ENCODE results near the gene PTPRD.

Gene PTPRD
- total RNA-seq = 0 to 0.36 (median 0.09) reads per million in 4 experiments

DNA sequence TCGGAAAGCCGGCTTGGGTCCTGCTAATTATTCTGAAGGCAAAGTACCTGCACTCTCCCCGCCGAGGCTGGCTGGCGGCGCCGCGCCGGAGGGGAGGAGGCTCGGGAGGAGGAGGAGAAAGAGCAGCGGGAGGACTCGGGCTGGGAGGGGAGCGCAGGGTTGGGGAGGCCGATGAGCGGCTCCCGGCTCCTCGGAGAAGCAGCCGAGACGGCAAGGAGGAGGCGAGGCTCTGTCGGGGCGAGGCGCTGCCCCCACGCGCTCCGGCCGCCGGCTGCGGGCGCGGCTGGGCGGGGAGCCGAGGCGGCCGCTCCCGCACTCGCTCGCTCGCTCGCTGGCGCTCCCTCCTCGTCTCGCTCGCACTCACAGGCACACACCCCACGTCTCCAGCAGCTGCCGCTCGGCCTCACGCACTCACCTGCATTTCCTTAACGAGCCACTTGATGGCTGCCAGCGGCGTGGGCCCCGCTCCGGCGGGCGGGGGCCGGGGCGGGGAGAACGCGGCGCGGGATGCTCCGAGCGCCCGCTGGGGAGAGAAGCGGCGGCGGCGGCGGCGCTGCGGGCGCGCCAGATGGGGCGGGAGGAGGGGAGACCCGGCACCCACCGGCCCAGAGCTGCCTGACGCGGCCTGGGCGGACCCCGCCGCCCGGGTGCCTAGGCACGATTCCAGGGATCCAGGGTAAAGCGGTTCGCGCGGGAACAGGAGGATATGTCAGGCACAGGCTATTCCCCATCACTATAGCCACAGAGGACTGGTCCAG, at the start of gene PTPRD:
TSS of gene PTPRD (minus strand) at position 362 of the 758 bp plus-strand sequence.
- no peak for DNase-seq

DNA sequence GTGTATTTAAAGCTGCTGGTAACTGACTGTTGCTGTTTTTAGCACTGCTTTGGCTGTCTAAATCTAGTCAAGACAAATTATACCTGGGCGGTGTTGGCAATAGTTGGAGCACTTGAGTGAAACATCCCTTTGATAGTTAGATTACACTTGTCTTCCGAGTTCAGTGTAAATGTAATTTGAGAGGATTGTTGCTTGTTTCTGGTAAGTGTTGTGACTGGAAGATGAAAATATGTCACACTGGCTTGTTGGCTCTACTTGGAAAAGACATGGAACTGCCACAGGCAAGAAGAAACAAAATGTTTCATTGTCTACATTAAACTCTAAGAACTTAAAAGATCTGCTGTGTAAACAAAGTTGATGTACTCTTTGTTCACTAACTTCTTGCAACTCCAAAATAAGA, 49.2 kb upstream of the PTPRD start:
- DNase-seq = no peak

DNA sequence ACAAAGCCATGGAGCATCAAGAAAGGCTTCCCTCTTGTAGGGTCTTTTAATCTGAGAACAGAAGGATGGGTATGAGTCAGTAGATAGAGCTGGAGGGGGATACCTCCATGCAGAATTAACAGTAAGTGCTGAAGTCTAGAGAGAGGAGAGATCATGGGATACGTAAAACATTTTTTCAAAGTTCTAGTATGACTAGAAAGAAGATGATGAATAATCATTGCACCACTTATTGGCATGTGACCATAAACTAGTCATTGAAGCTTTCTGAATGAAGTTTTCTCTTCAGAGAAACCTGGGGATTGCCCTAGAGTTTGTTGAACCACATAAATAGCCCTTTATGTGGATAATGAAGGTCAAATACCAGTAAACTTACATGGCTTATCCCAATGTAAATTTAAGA, 48.6 kb upstream of the PTPRD start:
- DNase-seq = no peak

DNA sequence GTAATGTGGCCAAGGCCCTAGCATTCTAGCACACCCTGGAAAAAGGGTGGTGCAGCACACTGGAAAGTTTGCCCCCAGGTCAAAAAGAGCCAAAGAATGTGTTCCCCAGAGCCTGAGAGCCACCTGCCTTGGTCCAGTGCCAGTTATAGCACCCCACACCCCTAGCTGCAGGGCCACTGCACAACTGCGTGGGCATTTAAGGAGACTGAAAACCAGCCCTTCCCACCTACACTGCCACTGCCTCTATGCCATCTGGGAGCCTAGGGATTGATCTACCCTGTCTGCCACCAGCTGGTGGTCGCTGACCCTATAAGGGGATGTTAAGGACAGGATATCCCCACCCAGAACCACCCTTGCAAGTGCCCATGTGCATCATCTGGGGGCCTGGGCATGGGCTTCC, 38.2 kb upstream of the PTPRD start:
- DNase-seq = no peak

DNA sequence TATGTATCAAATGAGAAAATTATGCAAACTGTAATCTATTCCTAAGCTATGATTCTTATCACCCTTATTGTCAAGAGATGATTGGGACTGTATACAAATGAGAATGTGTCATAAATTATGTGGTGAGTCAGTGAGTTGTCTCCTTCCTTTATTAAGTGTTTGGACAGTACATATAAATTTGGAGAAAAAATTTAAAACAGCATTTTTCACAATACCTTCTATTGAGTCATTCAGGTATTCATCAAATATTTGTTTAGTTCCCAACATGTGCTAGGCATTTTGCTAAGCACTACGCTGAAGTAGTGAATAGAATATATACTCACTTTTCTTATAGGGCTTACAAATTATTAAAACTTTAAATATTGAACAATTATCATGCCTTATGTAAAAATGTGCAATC, 36.3 kb upstream of the PTPRD start:
- DNase-seq = no peak

DNA sequence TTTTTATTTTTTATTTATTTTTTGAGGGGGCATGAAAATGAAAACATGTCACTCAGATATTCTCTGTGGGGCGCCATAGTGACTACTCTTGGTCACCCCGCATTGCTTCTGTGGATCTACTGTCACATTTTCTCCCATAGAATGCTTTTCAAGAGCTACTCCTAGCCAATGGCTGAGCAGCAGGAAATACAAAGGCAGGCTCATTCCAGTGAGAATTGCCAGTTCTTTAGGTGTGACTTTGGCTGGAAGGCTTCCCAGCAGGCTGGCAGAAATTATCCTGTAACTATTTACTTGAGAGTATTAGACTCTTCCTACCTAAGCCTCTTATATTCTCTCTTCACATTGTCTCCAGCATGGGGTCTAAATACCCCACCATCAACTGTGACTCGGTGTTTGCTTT, 21.0 kb upstream of the PTPRD start:
- no peak for DNase-seq

DNA sequence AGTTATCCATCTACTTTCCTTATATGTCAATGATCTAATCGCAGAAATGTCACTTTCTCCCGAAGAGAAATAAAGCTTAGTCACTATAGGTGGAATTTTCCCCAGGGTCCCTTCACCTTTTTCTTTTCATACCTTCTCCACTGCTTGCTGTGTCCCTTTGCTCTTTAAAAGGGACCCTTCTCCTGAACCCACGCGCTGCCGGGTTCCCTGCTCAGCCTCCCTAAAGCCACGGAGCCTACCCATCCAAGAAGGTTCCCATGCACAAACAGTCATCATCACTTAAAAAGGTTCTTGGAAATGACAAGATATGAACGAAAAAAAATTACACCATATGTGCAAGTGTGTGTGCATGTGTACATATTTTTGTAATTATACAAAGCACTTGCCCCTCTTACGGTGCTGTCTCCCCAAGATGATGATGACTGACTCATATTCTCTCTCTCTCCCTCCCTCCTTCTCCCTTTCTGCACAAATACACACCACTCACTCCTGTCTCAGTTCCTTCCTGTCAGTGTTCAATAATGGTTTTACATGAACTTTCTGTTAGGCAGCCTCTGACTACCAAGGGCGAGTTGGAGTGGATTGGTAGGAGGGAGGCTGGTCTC, 1.5 kb upstream of the PTPRD start:
- no peak for DNase-seq

DNA sequence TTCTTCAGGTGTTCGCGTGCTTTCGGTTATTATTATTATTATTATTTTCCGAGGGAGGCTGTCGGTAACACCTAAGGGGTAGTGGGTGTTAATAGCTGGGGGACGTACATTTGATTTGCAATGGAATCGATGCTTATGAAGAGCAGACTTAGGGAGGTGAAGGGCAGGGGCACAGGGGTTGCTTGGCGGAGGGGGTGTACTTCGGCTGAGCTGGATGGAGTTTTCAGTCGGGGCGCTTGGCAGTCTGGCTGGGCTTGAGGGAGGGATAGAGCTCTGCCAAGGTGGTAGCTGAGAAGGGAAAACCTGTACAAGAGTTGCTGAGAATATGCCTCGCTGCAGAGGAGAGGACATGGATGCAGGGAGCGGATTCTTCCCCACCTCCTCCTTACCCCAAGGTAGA, 617 bp upstream of the PTPRD start:
- DNase-seq = no peak

DNA sequence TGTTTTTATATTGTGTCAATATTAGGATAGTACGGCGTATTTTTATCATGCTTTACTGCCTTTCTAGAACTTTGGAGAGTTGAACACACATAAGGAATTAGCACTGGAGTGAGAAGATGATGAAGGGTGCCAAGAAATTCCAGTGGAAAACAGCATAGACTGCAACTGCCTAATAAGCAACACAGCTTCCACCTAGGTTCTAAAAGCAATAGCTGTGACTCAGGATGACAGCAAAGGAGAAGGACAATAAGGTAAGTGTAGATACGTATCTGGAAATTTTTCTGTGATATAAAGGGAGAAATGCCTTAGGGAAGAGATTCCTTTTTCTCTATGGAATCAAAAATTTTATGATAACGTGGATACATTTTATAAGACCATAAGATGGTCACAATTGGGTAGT, 7.4 kb downstream of the PTPRD start:
- DNase-seq = no peak

DNA sequence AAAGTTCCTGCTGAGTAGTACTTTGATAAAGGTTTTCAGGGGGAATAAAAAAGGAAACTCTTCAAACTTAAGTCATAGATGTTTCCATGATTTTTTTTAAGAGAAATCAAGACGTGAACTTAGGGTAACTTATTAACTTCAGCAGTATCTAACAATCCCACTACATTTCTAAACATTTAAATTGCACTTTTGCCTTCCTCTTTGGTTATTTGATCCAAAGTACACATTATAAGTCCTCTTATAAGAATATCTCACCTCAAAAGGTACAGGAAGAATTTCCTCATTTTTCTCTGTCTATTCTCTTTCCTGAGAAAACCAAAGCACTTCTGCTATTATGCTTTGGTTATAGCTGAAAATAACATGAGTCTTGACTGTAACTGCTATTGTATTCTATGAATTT, 7.9 kb downstream of the PTPRD start:
- DNase-seq = no peak

DNA sequence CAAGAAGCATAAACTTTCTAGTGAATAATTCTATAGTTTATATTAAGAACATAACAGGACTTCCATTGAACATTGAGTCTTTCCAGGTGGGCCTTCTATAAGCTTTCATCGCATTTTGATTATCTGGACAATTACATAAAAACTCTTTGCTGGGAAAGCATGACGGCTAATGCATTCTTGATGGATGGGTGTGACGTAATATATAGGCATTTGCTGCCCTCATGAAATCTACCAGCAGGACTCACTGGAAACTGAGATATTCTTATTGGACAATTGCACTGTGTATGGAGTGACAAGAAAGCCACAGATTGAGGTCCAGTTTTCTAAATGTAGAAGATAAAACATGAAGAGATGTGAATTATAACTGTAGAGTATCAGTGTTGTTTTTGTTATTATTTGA, 15.0 kb downstream of the PTPRD start:
- no peak for DNase-seq

DNA sequence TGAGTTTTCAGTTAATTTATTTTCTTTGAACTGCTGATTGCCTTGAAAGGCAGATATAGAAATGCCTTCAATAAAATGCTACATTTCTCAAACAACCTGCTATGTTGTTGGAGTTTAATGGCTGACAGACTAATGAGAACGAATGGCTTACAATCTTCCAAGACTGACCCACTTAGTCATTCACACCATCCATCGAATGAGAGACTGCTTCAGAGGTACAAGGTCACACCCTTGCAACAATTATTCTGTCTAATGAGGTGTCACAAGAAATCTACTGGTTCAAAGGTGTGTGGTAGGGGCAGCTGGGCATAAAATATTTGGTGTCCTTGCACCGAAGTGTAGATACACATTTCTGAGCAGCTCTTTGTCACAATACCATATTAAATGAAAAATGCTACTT, 18.3 kb downstream of the PTPRD start:
- DNase-seq = no peak

DNA sequence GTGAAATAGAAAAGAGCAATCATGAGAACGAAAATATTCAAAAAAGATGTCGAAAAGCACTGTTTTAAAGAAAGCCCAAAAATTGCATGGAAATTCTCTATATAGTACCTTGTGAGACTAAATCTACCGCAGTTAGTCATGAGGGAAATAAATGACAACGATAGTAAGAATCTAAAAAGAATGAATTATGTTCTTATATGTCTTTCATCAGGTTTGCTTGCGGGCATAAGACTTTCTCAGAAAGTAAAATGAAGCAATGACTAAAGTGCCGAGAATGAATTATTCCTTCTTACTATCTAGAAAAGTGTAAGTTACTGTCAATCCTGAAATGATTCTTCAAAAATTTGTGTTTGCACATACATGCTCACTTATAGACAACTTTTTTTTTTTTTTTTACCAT, 26.4 kb downstream of the PTPRD start:
- no peak for DNase-seq

DNA sequence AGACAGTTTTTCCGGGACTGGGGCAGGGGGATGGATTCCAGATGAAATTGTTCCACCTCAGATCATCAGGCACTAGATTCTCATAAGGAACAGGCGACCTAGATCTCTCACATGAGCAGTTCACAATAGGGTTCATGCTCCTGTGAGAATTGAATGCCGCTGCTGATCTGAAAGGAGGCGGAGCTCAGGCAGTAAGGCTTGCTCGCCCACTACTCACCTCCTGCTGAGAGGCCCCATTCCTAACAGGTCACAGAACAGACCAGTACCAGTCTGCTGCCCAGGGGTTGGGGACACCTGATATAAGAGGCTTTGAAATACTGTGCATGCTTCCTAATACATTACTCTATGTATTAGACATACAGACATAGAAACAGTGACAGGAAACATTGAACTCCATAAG, 41.1 kb downstream of the PTPRD start:
- no peak for DNase-seq

DNA sequence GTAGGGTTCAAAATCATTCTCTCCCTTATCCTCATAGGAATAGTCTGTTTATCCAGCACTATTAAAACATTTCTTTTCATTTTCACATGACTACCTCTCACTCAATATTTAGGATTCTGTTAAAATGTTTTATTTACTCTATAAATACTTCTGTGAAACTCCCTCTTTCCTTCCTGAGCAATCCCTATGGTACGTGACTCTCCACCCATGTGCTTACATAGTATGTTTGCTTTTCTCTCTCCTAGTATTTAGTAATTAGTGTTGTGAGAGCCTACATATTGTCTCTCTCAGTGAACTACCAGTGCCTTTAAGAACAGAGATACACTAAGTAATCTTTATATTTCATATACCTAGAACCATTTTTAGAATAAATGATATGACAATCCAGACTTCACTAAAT, 46.0 kb downstream of the PTPRD start:
- no peak for DNase-seq

DNA sequence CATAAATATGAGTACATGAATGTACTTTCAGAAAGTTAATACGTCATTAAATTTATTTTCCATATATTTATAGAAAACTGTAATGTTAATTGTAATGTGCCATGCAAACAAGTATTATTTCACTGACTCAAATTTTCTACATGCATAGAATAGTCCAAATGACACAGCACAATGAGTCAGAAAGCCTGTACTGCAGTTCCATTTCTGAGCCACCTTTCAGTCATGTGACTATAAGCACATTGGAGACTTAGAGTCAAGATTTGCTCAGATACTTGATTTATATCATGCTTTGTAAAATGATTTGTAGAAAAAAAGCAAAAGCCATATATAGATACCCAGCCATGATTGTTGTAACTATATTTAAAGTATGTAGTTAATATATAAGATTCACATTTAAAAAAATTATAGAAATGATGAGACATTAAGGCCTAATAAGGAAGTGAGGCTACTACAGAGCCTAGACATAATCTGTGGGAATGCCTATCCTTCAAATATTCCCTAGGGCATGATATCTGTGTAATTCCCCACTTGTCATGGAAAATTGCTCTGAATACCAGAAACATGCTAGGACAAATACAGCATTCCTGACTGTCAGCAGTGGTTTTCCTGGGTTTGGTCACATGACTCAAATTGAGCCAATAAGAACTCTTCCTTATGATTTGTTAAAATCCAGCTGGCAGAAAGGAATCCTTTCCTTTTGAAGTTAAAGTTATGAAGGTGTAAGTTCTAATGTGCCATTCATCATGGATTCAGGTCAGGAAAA, 50.0 kb downstream of the PTPRD start:
- DNase-seq = no peak

DNA sequence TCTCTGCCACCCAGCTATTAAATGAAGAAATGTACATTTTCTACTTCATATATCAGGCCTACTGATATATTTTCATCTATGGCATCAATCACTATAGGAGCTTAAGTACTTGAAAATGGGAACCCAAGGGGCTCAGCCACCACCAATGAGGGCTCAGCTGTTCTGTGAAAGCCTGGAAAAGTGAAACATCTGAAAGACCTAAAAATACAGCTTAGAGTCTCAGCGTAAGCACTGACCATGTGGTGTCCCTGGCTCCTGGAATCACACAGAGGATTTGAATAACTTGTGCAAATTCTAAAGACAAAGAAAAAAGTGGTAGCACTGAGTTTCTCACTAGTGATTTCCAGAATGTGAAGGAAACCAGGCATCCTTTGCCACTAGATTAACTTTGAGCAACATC, 64.5 kb downstream of the PTPRD start:
- DNase-seq = no peak

DNA sequence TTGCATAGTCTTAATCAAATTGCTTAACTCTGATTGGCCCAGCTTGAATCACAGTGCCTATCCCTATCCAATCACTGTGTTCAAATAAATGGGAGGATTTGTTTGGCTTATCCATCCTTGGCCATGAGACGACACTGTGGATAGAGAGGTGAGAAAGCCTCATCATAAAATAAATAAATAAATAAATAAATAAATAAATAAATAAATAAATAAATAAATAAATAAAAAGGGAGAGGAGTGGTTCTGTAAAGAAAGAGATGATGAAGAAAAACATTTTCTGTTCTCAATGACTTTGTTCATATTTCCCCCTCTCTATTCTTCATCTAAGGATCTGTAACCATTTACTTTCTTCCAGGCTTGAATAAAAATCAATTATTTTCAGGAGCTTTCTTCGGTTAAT, 74.7 kb downstream of the PTPRD start:
- no peak for DNase-seq

DNA sequence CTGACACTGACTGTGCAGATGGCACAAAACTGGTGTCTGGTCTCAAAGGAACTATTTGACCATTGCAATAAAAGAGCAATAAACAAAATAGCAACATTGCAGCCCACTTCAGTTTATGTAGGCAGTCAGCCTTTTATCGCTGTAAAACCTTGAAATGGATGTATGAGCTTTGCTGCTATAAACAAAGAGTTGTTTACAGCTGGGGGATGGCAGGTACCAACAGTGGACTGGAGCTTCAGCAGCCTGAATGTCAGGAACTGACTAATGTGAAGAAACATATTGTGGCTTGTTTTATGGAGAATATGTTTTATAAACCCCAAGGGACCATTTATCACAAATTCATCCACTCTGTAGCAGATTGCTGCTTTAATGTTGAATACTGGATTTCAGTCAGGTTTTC, 78.0 kb downstream of the PTPRD start:
- no peak for DNase-seq

DNA sequence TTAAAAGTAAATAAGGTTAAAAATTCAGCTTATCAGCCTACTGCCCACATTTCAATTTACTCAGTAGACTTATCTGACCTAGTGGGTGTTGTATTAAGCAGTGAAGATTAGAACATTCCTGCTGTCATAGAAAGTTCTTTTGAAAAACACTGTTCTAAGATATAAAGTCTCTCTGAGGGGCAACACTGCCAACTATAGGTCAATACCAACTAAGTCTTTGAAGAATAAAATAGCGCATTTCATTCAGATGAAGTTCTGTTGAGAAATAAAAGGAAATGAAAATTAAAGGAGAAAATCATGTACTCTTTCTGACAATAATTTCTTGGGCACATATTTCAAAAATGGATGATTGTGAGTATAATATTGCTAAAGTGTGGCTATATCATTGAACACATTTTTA, 86.8 kb downstream of the PTPRD start:
- DNase-seq = no peak

DNA sequence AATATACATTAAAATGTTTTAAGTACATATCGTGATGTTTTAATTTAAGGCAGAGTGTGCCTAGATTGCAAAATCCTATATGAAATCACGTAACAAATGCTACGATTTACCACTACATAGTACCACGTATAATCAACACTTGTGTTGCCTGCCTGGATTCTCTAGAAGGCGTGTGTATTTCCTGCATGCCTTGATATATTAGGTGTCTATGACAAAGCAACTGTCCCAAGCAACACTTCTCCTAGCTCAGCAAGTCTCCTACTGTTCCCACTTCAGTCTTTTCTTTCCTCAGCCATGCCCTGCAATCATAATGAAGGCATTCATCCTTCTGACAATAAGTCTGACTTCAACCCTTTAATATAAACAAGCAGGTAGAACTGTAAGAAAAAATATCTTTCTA, 89.6 kb downstream of the PTPRD start:
- DNase-seq = no peak

DNA sequence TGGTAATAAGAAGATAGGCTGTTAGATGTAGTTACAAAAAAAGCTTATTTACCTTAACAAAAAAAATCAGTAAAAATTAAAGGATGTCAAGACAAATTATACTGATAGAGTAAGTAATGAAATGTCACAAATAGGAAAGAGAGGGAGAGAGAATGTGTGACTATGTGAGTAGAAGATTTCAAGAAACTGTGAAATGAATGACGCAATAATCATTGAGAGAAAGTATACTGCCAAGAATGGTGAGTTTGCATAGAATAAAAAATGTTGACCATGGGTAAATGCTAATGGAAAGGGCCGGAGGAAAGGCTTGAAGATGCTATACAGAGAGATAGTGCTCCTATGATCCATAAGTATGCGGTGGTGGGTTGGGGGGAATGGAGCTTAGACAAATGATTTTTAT, 100.7 kb downstream of the PTPRD start:
- DNase-seq = no peak

DNA sequence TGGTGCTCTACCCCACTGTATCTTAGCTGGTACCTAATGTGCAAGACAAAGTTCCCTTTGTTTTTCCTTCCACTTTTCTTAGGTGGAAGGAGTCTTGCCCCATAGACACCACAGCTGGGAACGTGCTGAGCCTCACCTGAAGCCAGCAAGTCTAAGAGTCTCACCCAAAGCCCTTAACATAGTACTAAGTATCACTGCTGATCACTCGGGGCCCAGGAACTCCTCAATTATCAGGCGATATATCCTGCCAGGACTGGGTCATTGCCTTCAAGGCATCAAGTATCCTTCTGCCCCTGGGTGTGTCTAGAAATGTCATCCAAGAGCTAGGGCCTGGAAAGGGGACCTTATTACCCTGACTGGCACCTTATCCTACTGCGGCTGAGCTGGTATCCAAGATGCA, 123.9 kb downstream of the PTPRD start:
- DNase-seq = no peak

DNA sequence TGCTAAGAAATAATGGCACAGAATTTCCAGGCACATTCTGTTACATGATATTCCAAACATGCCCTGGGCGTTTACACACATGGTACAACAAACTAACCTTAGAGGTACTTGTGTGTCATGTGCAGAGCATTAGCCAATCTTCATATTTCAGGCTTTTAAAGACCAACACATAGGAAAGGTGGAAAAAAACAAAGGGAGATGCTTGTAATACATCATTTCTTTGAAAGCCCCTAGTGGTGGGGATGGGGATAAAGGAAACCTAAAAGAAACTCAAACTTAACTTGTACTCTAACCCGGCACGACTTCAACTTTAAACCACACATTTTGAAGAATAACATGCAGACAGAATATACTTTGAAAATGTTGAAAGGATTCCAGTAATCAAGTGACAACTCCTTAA, 133.6 kb downstream of the PTPRD start:
- no peak for DNase-seq

Measured in effector CD8-positive, alpha-beta T cell (primary cell).